ENCODE measurements around the gene BIRC5.

BIRC5 gene

GRCh38 chr17:78241277-78242023 is 27.4 kb downstream of the BIRC5 start:
- DNase-seq (ENCODE audit: low read depth) = peak; percentile 54
- TF ChIP-seq CTCF (conservative IDR thresholded peaks at IDR 0.05; ENCODE audit: low read length) = no peak
- H3K4me3 ChIP-seq (ENCODE audit: low read length) = no peak overlapping the region

- DNase-seq (ENCODE audit: low read depth) = no peak
Measured at GRCh38 chr17:78242024-78242742, 28.1 kb downstream of the BIRC5 start.

GRCh38 chr17:78247304-78247703 is 33.3 kb downstream of the BIRC5 start:
- H3K4me3 ChIP-seq (ENCODE audit: low read length) = no peak overlapping the region
- no peak for TF ChIP-seq CTCF (conservative IDR thresholded peaks at IDR 0.05; ENCODE audit: low read length)
- DNase-seq (ENCODE audit: low read depth) = no peak

More at GRCh38 chr17:78242024-78242742, 28.1 kb downstream of the BIRC5 start:
- TF ChIP-seq CTCF (conservative IDR thresholded peaks at IDR 0.05; ENCODE audit: low read length) = no peak
- no peak overlapping the region for H3K4me3 ChIP-seq (ENCODE audit: low read length)

- no peak for DNase-seq (ENCODE audit: low read depth)
- H3K4me3 ChIP-seq (ENCODE audit: low read length) = no peak overlapping the region
- no peak for TF ChIP-seq CTCF (conservative IDR thresholded peaks at IDR 0.05; ENCODE audit: low read length)
Measured at GRCh38 chr17:78248051-78248914, 34.2 kb downstream of the BIRC5 start.

GRCh38 chr17:78249074-78249817 is 35.2 kb downstream of the BIRC5 start:
- H3K4me3 ChIP-seq (ENCODE audit: low read length) = no peak overlapping the region
- TF ChIP-seq CTCF (conservative IDR thresholded peaks at IDR 0.05; ENCODE audit: low read length) = no peak
- DNase-seq (ENCODE audit: low read depth) = no peak
